ENCODE data around the gene FCGBP.
"Not testable (repeated sequence)": the region's sequence is repeated elsewhere in the genome, so short reads cannot be mapped to it uniquely, and the experiment has no call there.

The FCGBP gene

GRCh38 chr19:39898858-39899257 lies 35.6 kb downstream of the FCGBP start:
- H3K4me3 ChIP-seq (ENCODE audit: low read depth, low read length): not testable (repeated sequence)

- TF ChIP-seq CTCF (IDR thresholded peaks at IDR 0.05; ENCODE audit: low read depth, low read length): peak; percentile 37
- not testable (repeated sequence) for H3K4me3 ChIP-seq (ENCODE audit: low read depth, low read length)
Observed at GRCh38 chr19:39897511-39898245, 36.8 kb downstream of the FCGBP start.

- not testable (repeated sequence) for H3K4me3 ChIP-seq (ENCODE audit: low read depth, low read length)
Observed at GRCh38 chr19:39895096-39895495, 39.3 kb downstream of the FCGBP start.

GRCh38 chr19:39894236-39894606 lies 40.2 kb downstream of the FCGBP start:
- H3K4me3 ChIP-seq (ENCODE audit: low read depth, low read length): not testable (repeated sequence)

GRCh38 chr19:39893366-39894235 lies 40.8 kb downstream of the FCGBP start:
- H3K4me3 ChIP-seq (ENCODE audit: low read depth, low read length): not testable (repeated sequence)

DNA sequence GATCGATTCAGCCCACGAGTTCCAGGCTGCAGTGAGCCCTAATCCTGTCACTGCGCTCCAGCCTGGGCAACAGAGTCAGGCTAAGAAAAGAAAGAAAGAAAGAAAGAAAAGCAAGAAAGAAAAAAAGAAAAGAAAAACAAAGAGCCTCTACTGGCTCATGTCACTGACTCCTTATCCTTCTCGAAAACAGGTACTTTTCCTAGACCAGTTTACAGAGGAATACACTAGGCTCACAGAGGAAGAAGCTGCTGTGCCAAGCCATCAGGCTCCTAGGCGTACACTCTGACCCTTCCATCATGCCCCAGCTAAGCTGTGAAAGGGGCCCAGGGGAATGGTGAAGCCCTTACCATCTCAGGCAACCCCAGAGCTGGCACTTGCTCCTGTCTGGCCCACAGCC lies 41.9 kb downstream of the FCGBP start:
- H3K4me3 ChIP-seq (ENCODE audit: low read depth, low read length): not testable (repeated sequence)

GRCh38 chr19:39891660-39892505 lies 42.6 kb downstream of the FCGBP start:
- H3K4me3 ChIP-seq (ENCODE audit: low read depth, low read length): not testable (repeated sequence)

DNA sequence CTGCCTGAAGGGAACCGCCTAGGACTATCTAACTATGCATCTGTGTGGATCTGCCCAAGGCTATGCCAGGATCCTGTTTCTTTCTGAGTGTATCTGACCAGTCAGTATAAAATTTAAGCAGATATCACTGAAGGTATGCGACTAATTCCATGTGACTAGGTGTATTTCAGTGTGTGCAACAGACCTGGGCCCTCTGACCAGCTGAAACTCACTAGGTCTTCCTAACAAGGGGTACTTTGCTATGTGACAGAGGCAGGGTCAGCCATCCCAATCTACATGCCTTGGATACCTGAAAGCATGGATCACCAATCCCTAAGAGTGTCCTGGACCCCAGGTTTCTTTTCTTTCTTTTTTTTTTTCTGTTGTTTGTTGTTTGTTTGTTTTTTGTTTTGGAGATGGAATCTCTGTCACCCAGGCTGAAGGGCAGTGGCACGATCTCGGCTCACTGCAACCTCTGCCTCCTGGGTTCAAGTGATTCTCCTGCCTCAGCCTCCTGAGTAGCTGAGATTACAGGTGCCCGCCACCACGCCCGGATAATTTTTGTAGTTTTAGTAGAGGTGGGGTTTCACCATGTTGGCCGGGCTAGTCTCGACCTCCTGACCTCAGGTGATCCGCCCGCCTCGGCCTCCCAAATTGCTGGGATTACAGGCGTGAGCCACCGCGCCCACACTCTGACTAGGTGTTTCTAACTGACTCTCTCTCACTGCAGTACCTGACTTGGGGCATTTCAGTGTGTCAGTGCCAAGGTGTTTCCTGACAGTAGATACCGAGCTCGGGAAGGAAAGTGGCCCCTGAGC lies 43.5 kb downstream of the FCGBP start:
- TF ChIP-seq CTCF (IDR thresholded peaks at IDR 0.05; ENCODE audit: low read depth, low read length): no peak
- H3K4me3 ChIP-seq (ENCODE audit: low read depth, low read length): no peak overlapping the region

DNA sequence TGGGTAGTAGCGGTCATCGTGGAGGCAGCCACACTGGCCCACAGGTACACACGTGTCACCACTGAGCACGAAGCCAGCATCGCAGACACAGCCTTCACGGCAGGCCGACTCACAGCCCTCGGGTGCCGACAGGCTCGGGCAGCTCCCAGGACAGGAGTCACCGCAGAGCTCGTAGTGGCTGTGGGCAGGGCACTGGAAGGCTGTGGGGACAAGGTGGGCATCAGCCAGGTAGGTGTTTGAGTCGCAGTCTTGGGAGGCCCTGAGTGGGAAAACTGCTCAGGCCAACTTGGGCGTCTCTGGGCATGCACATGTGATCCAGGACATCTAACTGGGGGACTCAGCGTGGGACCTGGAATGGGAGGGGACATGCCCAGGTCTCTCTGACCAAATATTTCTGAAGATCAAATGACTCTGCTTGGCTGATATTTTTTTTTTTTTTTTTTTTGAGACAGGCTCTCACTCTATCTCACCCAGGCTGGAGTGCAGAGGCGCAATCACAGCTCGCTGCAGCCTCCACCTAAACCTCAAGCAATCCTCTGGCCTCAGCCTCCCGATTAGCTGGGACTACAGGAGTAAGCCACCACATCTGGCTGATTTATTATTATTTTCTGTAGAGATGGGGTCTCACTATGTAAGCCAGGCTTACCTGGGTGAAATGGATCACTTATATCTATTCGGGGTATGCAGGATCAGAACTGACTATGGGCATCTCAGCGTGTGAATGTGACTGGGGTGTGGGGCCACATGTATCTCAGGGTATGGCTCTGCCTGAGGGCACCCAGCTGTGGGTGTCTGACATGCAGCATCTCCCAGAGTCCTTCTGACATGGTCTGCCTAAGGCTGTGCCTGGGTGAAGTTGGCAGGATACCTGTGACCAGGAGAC lies 44.3 kb downstream of the FCGBP start:
- not testable (repeated sequence) for H3K4me3 ChIP-seq (ENCODE audit: low read depth, low read length)

DNA sequence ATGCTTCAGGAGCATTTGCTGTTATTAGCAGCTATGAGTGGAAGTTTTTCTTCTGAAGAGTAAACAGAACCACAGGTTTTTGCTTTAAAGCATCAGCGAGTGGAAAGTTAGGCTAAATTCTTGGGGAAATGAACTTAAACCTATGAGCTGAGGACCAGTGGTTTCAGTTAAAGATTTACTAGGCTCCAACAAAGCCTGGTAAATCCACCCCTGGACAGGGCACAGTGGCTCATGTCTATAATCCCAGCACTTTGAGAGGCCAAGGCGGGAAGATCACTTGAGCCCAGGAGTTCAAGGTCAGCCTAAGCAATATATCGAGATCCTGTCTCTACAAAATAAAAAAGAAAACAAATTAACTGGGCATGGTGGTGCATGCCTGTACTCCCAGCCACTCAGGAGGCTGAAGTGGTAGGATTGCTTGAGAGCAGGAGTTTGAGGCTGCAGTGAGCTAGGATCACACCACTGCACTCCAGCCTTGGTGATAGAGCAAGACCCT lies 46.9 kb downstream of the FCGBP start:
- H3K4me3 ChIP-seq (ENCODE audit: low read depth, low read length): not testable (repeated sequence)

DNA sequence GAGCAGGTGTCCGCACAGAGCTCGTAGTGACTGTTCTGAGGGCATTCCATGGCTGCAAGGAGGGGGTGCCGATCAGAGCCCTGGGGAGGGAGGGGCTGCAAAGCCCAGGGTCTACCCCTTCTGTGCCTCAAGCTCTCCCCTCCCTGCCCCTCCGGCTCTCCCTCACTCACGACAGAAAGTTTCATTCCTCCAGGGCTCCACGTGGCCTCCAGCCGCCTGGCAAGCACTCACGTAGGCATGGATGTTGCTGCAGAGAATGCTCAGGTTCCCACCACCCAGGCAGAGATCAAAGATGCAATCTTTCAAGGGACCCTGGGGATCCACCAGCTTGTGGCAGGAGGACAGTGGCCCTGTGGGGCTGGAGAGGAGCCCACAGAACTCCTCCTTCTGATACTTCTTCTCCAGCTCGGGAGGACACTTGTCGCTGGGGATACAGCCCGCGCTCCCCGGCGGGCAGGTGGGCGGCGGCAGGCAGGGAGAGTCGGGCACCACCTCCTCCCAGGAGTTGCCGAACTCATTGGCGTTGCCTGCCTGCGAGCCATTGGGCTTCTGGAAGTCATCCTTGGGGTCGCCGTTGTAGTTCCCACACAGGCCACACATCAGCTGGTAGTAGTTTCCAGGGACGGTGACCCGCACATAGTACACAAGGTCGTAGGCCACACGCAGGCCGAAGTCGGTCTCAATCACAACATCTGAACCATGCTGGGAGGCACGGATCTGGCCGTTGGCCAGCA lies 48.4 kb downstream of the FCGBP start:
- not testable (repeated sequence) for H3K4me3 ChIP-seq (ENCODE audit: low read depth, low read length)

DNA sequence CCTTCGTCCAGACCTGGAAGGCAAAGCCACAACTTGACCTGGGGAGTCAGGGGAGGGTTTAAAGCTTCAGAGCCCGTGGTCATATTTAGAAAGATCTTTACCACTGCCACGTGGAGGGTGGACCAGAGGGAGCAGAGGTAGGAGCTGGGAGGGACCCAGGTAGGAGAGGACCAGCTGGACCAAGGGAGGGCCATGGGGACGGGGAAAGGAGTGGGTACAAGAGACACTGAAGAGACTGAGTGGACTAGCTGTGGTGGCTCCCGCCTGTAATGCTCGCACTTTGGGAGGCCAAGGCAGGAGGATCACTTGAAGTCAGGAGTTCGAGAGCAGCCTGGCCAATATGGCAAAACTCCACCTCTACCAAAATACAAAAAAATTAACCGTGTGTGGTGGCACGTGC lies 49.7 kb downstream of the FCGBP start:
- H3K4me3 ChIP-seq (ENCODE audit: low read depth, low read length): not testable (repeated sequence)

All from WI38 (cell line).